WTC11 (cell line): Measurements from ENCODE around the gene MIA. TPM values are rescaled to one million over a fixed set of nuclear protein-coding genes. Genes with fewer than 3 reads are reported as not detected.

ENCODE experiments used
- ATAC-seq: fragments of 200-7000 bp; cut with Tn5 transposase; 2 replicates; pipeline ENCODE4 v1.10.0; 2021; ENCODE audit warnings: mild to moderate bottlenecking, moderate library complexity
- CTCF ChIA-PET: fragments of 300-600 bp; sonication (Branson Sonifier 250); formaldehyde crosslinking; loops from one replicate; lab custom pipeline; 2021; ENCODE audit warnings: antibody characterized with exemption; lab: Charles Lee
- POLR2A ChIA-PET: fragments of 350-600 bp; sonication (Branson Sonifier 250); formaldehyde crosslinking; loops from one replicate; lab custom pipeline; 2021; ENCODE audit warnings: antibody characterized with exemption; lab: Charles Lee
- DNase-seq: peaks from one replicate; pipeline ENCODE4 v3.0.0; 2021; ENCODE audit warnings: low spot score
- H3K27ac Mint-ChIP-seq: 2 replicates; pipeline ENCODE4 v1.8.0; 2021; ENCODE audit warnings: mixed read lengths
- H3K27me3 Mint-ChIP-seq: 2 replicates; pipeline ENCODE4 v1.8.0; 2021; ENCODE audit warnings: low read depth, mild to moderate bottlenecking, moderate library complexity, mixed read lengths
- H3K36me3 Mint-ChIP-seq: 2 replicates; pipeline ENCODE4 v1.8.0; 2021; ENCODE audit warnings: mixed read lengths
- H3K4me1 Mint-ChIP-seq: 2 replicates; pipeline ENCODE4 v1.8.0; 2022; ENCODE audit warnings: mixed read lengths
- H3K4me3 Mint-ChIP-seq: 2 replicates; pipeline ENCODE4 v1.8.0; 2021; ENCODE audit warnings: mild to moderate bottlenecking, moderate library complexity, mixed read lengths
- H3K9me3 Mint-ChIP-seq: 2 replicates; pipeline ENCODE4 v1.8.0; 2021; ENCODE audit warnings: mixed read lengths
- CREM ChIP-seq: sonication (generic); formaldehyde crosslinking; IDR thresholded peaks from 2 replicates; pipeline ENCODE4 v1.8.1; 2022; ENCODE audit warnings: mild to moderate bottlenecking, missing genetic modification reagents, moderate library complexity
- E2F5 ChIP-seq: sonication (generic); formaldehyde crosslinking; IDR thresholded peaks from 2 replicates; pipeline ENCODE4 v1.8.1; 2022; ENCODE audit warnings: mild to moderate bottlenecking, moderate library complexity, missing genetic modification reagents
- ELF4 ChIP-seq: sonication (generic); formaldehyde crosslinking; IDR thresholded peaks from 2 replicates; pipeline ENCODE4 v1.8.1; 2022; ENCODE audit warnings: low read depth, mild to moderate bottlenecking, moderate library complexity, missing genetic modification reagents
- ESRRA ChIP-seq: sonication (generic); formaldehyde crosslinking; IDR thresholded peaks from 2 replicates; pipeline ENCODE4 v1.8.1; 2022; ENCODE audit warnings: mild to moderate bottlenecking, missing genetic modification reagents, borderline replicate concordance
- ETV6 ChIP-seq: sonication (generic); formaldehyde crosslinking; IDR thresholded peaks from 2 replicates; pipeline ENCODE4 v1.8.1; 2022; ENCODE audit warnings: mild to moderate bottlenecking, missing genetic modification reagents
- GABPB1 ChIP-seq: sonication (generic); formaldehyde crosslinking; IDR thresholded peaks from 2 replicates; pipeline ENCODE4 v1.8.1; 2023; ENCODE audit warnings: mild to moderate bottlenecking, missing genetic modification reagents
- GRHL2 ChIP-seq: fragments of 250-450 bp; sonication (Bioruptor Pico); IDR thresholded peaks from 2 replicates; pipeline ENCODE4 v1.8.0; 2022; ENCODE audit warnings: mild to moderate bottlenecking, moderate library complexity; ENCODE audit not compliant: insufficient replicate concordance, severe bottlenecking
- GTF2I ChIP-seq: fragments of 250-450 bp; sonication (Bioruptor Pico); conservative IDR thresholded peaks from 2 replicates; pipeline ENCODE4 v1.4.0; 2021; ENCODE audit warnings: mild to moderate bottlenecking
- HMGXB4 ChIP-seq: sonication (generic); formaldehyde crosslinking; IDR thresholded peaks from 2 replicates; pipeline ENCODE4 v1.8.1; 2023; ENCODE audit warnings: mild to moderate bottlenecking, moderate library complexity, missing genetic modification reagents
- IRF2 ChIP-seq: sonication (generic); formaldehyde crosslinking; IDR thresholded peaks from 2 replicates; pipeline ENCODE4 v1.8.0; 2022; ENCODE audit warnings: low read depth, missing genetic modification reagents, borderline replicate concordance
- JAZF1 ChIP-seq: fragments of 250-450 bp; sonication (Bioruptor Pico); IDR thresholded peaks from 2 replicates; pipeline ENCODE4 v1.9.0; 2021; ENCODE audit warnings: moderate library complexity, mild to moderate bottlenecking, inconsistent platforms
- JUN ChIP-seq: sonication (generic); formaldehyde crosslinking; IDR thresholded peaks from 2 replicates; pipeline ENCODE4 v1.8.0; 2023; ENCODE audit warnings: mild to moderate bottlenecking, missing genetic modification reagents
- MAX ChIP-seq: sonication (generic); formaldehyde crosslinking; IDR thresholded peaks from 2 replicates; pipeline ENCODE4 v1.8.0; 2022; ENCODE audit warnings: mild to moderate bottlenecking, missing genetic modification reagents
- NFYB ChIP-seq: sonication (generic); formaldehyde crosslinking; conservative IDR thresholded peaks from 2 replicates; pipeline ENCODE4 v1.8.0; 2022; ENCODE audit warnings: low read depth, missing genetic modification reagents
- NR1H2 ChIP-seq: sonication (generic); formaldehyde crosslinking; IDR thresholded peaks from 2 replicates; pipeline ENCODE4 v1.9.0; 2021; ENCODE audit warnings: mild to moderate bottlenecking, moderate library complexity, missing genetic modification reagents
- OVOL2 ChIP-seq: fragments of 250-450 bp; sonication (Bioruptor Pico); IDR thresholded peaks from 2 replicates; pipeline ENCODE4 v1.9.0; 2021; ENCODE audit warnings: mild to moderate bottlenecking, borderline replicate concordance
- PRDM15 ChIP-seq: sonication (generic); formaldehyde crosslinking; IDR thresholded peaks from 2 replicates; pipeline ENCODE4 v1.8.0; 2022; ENCODE audit warnings: missing genetic modification reagents
- PREB ChIP-seq: sonication (generic); formaldehyde crosslinking; IDR thresholded peaks from 2 replicates; pipeline ENCODE4 v1.8.1; 2022; ENCODE audit warnings: mild to moderate bottlenecking, missing genetic modification reagents, moderate library complexity, borderline replicate concordance
- SMAD4 ChIP-seq: sonication (generic); formaldehyde crosslinking; IDR thresholded peaks from 2 replicates; pipeline ENCODE4 v1.8.0; 2022; ENCODE audit warnings: mild to moderate bottlenecking, missing genetic modification reagents
- USF1 ChIP-seq: sonication (generic); formaldehyde crosslinking; IDR thresholded peaks from 2 replicates; pipeline ENCODE4 v1.8.0; 2022; ENCODE audit warnings: mild to moderate bottlenecking, missing genetic modification reagents
- USF2 ChIP-seq: sonication (generic); formaldehyde crosslinking; IDR thresholded peaks from 2 replicates; pipeline ENCODE4 v1.8.1; 2023; ENCODE audit warnings: mild to moderate bottlenecking, missing genetic modification reagents, moderate library complexity
- ZNF121 ChIP-seq: sonication (generic); formaldehyde crosslinking; IDR thresholded peaks from 2 replicates; pipeline ENCODE4 v1.8.0; 2023; ENCODE audit warnings: missing genetic modification reagents
- ZNF396 ChIP-seq: fragments of 250-450 bp; sonication (Bioruptor Pico); IDR thresholded peaks from 2 replicates; pipeline ENCODE4 v1.8.0; 2021; ENCODE audit warnings: mild to moderate bottlenecking, moderate library complexity, borderline replicate concordance
- ZNF423 ChIP-seq: fragments of 250-450 bp; sonication (Bioruptor Pico); IDR thresholded peaks from 2 replicates; pipeline ENCODE4 v2.1.2; 2022; ENCODE audit warnings: mild to moderate bottlenecking, moderate library complexity
- total RNA-seq: library from RNA; stranded (reverse); gene quantifications from 3 replicates; pipeline ENCODE4 v1.2.3, GENCODE V29; 2021

MIA gene
- total RNA-seq, 1 experiment from 2014 or later = not detected

GRCh38 chr19:40736661-40737060 lies 38.7 kb upstream of the MIA start (continued):
- TF ChIP-seq GRHL2 (CRISPR knock-in tag) (no peak), ELF4 (CRISPR knock-in tag) (no peak), PREB (no peak), GTF2I (CRISPR knock-in tag) (no peak), MAX (CRISPR knock-in tag) (no peak), ZNF423 (no peak), OVOL2 (CRISPR knock-in tag) (no peak), ZNF121 (CRISPR knock-in tag) (no peak), NFYB (CRISPR knock-in tag) (no peak)
- TF ChIP-seq, all 79 proteins: peak for 0

- ChIA-PET POLR2A (no interaction called here), CTCF (no interaction called here)
- TF ChIP-seq USF1 (peak; percentile 42; the same call in 1 of the 2 replicates), CREM (CRISPR knock-in tag) (no peak), GABPB1 (CRISPR knock-in tag) (no peak), SMAD4 (CRISPR knock-in tag) (no peak), USF2 (peak; percentile 58; the same call in 1 of the 2 replicates), IRF2 (no peak)
- DNase-seq (no peak), ATAC-seq (no peak)
- H3K27ac Mint-ChIP-seq = no peak overlapping the region
- no peaks in the 10 kb centered on the region for H3K9me3 Mint-ChIP-seq
- H3K4me1 Mint-ChIP-seq = peaks cover 5% of the 10 kb centered on the region
- no peaks in the 10 kb centered on the region for H3K27me3 Mint-ChIP-seq
- no peak overlapping the region for H3K4me3 Mint-ChIP-seq
- peaks cover 47% of the 10 kb centered on the region for H3K36me3 Mint-ChIP-seq
These were observed 38.1 kb upstream of the MIA start for GRCh38 chr19:40737102-40737644.

- no peaks in the 10 kb centered on the region for H3K27me3 Mint-ChIP-seq
- H3K36me3 Mint-ChIP-seq = peaks cover 33% of the 10 kb centered on the region
- CTCF ChIA-PET = interaction anchor here (1.0 to 1.6 kb wide), 2 partner anchors 37 to 76 kb away, joined by 3 to 4 read pairs; no protein-coding TSS in a partner anchor
- DNase-seq (no peak), ATAC-seq (no peak)
- POLR2A ChIA-PET = interaction anchor here (0.8 kb wide), 1 partner anchor 11 kb away, joined by 3 read pairs; the partner anchor contains the start of gene ACTMAP
- H3K4me3 Mint-ChIP-seq = no peak overlapping the region
- H3K9me3 Mint-ChIP-seq = no peaks in the 10 kb centered on the region
- peaks cover 5% of the 10 kb centered on the region for H3K4me1 Mint-ChIP-seq
- no peak overlapping the region for H3K27ac Mint-ChIP-seq
- TF ChIP-seq OVOL2 (CRISPR knock-in tag) (no peak), ETV6 (no peak), PRDM15 (CRISPR knock-in tag) (no peak), NR1H2 (CRISPR knock-in tag) (no peak), ESRRA (CRISPR knock-in tag) (no peak), JUN (CRISPR knock-in tag) (no peak), JAZF1 (CRISPR knock-in tag) (no peak), E2F5 (no peak), ZNF396 (CRISPR knock-in tag) (no peak), ZNF121 (CRISPR knock-in tag) (no peak), HMGXB4 (CRISPR knock-in tag) (no peak)
These were observed 36.1 kb upstream of the MIA start for GRCh38 chr19:40739030-40739839.
